GM21528 (cell line): Measurements from ENCODE around the gene AANAT.

ENCODE experiments used
- ATAC-seq: cut with Tn5 transposase; IDR thresholded peaks from one replicate; pipeline ENCODE4 v1.9.1; 2021; ENCODE audit warnings: mild to moderate bottlenecking, moderate library complexity; ENCODE audit not compliant: unreplicated experiment, low FRiP score

AANAT gene

DNA sequence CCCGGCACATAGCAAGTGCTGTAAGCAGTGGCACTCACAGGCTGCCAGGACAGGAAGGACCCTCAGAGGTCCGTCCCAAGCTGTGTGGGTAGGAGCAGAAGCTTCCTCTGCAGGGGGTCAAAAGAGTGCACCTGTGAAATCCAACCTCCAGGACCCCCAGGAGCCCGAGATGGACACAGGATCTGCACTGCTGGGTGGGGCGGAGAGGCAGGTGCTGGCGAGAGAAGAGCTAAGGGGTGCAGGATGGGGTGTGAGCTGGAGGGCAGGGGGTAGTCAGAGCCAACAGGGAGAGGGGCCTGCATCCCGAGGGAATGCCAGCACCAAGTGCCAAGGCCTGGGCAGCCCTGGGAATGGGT, 650 bp upstream of the AANAT start:
- no peak for ATAC-seq

- ATAC-seq: no peak
These were observed 618 bp downstream of the AANAT start for GRCh38 chr17:76467809-76468633.

- ATAC-seq: no peak
These were observed 1.2 kb downstream of the AANAT start for GRCh38 chr17:76468634-76469010.

- ATAC-seq: no peak
These were observed 1.9 kb downstream of the AANAT start for GRCh38 chr17:76469076-76469990.

- no peak for ATAC-seq
These were observed 2.8 kb downstream of the AANAT start for GRCh38 chr17:76469991-76470739.

DNA sequence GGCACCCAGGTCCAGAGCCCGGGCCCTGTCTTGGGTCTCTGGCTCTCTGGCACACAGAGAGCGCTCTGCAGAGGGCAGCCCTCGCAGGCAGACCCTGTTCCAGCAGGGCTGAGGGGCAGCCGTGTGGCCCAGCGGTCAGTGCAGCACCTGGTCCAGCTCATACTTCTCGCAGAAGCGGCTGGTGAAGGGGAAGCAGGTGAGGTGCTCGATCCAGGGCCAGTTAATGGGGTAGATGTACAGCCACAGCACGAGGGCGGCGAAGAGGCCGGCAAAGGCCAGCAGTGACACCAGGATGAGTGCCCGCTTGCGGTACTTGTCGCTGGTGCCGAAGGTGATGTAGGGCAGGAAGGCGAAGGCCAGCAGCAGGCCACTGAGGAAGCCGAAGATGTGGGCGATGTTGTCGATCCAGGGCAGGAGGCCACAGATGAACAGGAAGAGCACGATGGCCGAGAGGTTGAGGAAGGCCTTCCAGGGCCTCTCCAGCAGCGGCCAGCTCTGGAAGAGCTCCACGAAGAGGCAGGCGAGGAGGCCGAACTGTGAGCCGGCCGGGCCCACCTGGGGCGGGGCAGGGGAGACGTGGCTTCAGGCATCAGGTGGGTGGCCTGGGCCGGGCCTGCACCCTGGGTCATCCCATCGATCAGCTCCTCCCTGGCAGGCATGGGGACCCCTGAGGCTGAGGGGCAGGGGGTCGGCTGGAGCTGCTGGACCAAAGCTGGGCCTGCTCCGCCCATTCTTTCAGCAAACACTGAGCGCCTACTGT, 4.3 kb downstream of the AANAT start:
- ATAC-seq: no peak

GRCh38 chr17:76472258-76472645, 4.8 kb downstream of the AANAT start:
- ATAC-seq: no peak

- ATAC-seq: no peak
These were observed 5.3 kb downstream of the AANAT start for GRCh38 chr17:76472726-76473125.

- no peak for ATAC-seq
These were observed 6.2 kb downstream of the AANAT start for GRCh38 chr17:76473541-76473985.

DNA sequence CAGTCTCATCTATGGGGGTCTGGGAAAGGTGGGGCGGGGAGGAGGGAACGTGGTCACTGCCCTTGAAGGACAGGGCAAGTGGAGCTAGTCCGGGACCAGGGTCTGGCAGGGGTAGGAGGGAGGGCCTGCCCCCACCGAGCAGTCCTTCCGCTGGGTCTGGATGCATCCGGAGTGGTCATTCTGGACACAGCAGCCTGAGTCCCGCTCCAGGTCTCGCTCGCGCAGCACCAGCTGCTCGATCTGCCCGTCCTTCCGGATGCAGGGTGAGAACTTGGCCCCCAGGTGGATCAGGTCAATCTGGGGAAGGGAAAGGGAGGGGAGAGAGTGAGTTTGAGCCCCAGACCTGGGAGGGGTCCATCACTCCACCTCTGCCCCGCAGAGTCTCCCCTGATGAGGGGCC, 6.8 kb downstream of the AANAT start:
- no peak for ATAC-seq

- no peak for ATAC-seq
These were observed 7.5 kb downstream of the AANAT start for GRCh38 chr17:76474894-76475293.

- ATAC-seq: no peak
These were observed 7.9 kb downstream of the AANAT start for GRCh38 chr17:76475302-76475701.

DNA sequence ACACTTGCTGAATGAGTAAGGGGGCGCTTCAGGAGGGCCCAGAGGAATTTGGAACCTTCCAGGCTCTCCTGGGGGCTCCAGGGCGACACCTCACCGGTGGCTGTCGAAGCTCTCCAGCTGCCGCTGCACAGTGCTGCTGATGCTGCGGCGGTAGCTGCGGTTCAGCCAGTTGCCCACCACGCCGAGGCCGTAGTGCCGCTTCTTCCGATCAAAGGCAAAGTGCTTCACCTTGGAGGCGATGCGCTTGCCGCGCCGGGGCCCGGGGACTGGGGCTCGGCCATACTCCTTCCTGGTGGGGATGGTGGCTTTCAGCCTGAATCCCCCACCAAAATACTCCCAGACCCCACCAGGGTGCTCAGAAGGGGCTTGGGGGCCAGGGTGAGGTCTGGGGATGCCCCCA, 9.3 kb downstream of the AANAT start:
- ATAC-seq: no peak

GRCh38 chr17:76477576-76477975, 10.2 kb downstream of the AANAT start:
- ATAC-seq: no peak

DNA sequence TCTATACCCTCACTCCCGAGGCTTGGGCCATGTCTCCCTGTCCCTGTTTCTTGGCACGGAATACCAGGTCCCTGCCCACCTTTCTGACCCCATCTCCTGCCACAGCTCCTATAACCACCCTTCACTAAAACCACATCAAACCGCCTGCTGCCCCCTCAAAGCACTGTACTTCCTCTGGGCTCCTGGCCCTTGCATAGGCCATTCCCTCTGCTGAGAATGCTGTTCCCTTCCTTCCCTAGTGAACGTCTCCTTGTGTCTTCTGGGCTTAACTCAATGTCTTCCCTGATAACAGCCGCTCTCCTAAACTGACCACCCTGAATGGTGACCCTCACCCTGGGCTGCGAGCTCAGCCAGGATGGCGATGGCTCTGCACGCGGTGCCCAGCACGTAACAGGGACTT, 10.7 kb downstream of the AANAT start:
- ATAC-seq: no peak

GRCh38 chr17:76478730-76479514, 11.5 kb downstream of the AANAT start:
- ATAC-seq: no peak

GRCh38 chr17:76479515-76480060, 12.2 kb downstream of the AANAT start:
- ATAC-seq: no peak

GRCh38 chr17:76480632-76481031, 13.2 kb downstream of the AANAT start:
- ATAC-seq: no peak

- peak; percentile 64 for ATAC-seq
These were observed 13.8 kb downstream of the AANAT start for GRCh38 chr17:76481071-76481655.
